HCT116 (cell line): ENCODE results near the gene C1QB. TPM values are rescaled to one million over a fixed set of nuclear protein-coding genes. Genes with fewer than 3 reads are reported as not detected.

Experiments used
- ATAC-seq: fragments of 200-7000 bp; cut with Tn5 transposase; 2 replicates; pipeline ENCODE4 v1.9.1; 2020; ENCODE audit warnings: mild to moderate bottlenecking, moderate library complexity
- BruUV-seq: library from RNA; stranded (reverse); fragments of 400-500 nt; replicated peaks from 2 replicates; lab custom pipeline; 2021; lab: Mats Ljungman, UMichigan
- CTCF ChIA-PET: fragments of 300-600 bp; sonication (Branson Sonifier 250); formaldehyde crosslinking; loops from one replicate; lab custom pipeline; 2021; ENCODE audit warnings: antibody characterized with exemption; lab: Charles Lee
- POLR2A ChIA-PET: fragments of 300-600, 350-600 bp; sonication (Branson Sonifier 250); formaldehyde crosslinking; loops from one replicate; lab custom pipeline; 2021; ENCODE audit warnings: antibody characterized with exemption; lab: Charles Lee
- RAD21 ChIA-PET, 2 experiments: fragments of 300-600 bp; sonication (Branson Sonifier 250); formaldehyde crosslinking; loops; one replicate each; lab custom pipeline; 2023; ENCODE audit warnings: low total read pairs in 2 of 2; ENCODE audit not compliant: uncharacterized antibody in 2 of 2, unreplicated experiment in 2 of 2, low non-redundant PET in 1 of 2; lab: Charles Lee
- DNase-seq: peaks from one replicate; pipeline ENCODE4 v3.0.0-alpha.2; 2010; ENCODE audit warnings: low read depth, low spot score
- H2AFZ ChIP-seq: fragments of 200-600 bp; shearing (Covaris generic), sonication (generic); 2 replicates; pipeline ENCODE4 v1.6.1; 2017; ENCODE audit warnings: low read depth, mixed run types, mixed read lengths, antibody characterized with exemption, low read length; ENCODE audit not compliant: poor library complexity, severe bottlenecking
- H3K27ac ChIP-seq: 2 replicates; pipeline ENCODE4 v1.5.1; 2012; ENCODE audit warnings: low read depth, low read length
- H3K27me3 ChIP-seq: fragments of 200-600 bp; sonication (generic); 2 replicates; pipeline ENCODE4 v1.6.1; 2016; ENCODE audit warnings: mixed run types, low read length, mixed read lengths; ENCODE audit not compliant: insufficient read depth
- H3K36me3 ChIP-seq, 2 experiments: fragments of 200-500 bp in 1 of 2; fragments of 200-600 bp in 1 of 2; sonication (Bioruptor generic) in 1 of 2; sonication (generic) in 1 of 2; 2 replicates each; pipeline versions ENCODE4 v1.5.1 to v1.6.1; 2014 to 2016; ENCODE audit warnings: low read length in 2 of 2, inconsistent platforms in 1 of 2, mixed read lengths in 1 of 2, mixed run types in 1 of 2; ENCODE audit not compliant: insufficient read depth in 2 of 2, control insufficient read depth in 1 of 2
- H3K4me1 ChIP-seq, 2 experiments: fragments of 200-600 bp in 1 of 2; sonication (generic) in 1 of 2; 2 replicates each; pipeline versions ENCODE4 v1.5.1 to v1.6.1; 2012 to 2017; ENCODE audit warnings: low read length in 2 of 2, inconsistent platforms in 1 of 2, mild to moderate bottlenecking in 1 of 2, mixed read lengths in 1 of 2, mixed run types in 1 of 2, moderate library complexity in 1 of 2; ENCODE audit not compliant: insufficient read depth in 2 of 2, control insufficient read depth in 1 of 2
- H3K4me2 ChIP-seq: fragments of 200-600 bp; sonication (generic); 2 replicates; pipeline ENCODE4 v1.6.1; 2017; ENCODE audit warnings: mixed run types, low read length, mixed read lengths
- H3K4me3 ChIP-seq, 2 experiments: fragments of 200-600 bp in 1 of 2; sonication (generic) in 1 of 2; replicated peaks in 1 of 2; 2 replicates each; pipeline ENCODE4 v1.5.1; 2011 to 2016; ENCODE audit warnings: low read length in 2 of 2, control low read depth in 1 of 2, low read depth in 1 of 2, mild to moderate bottlenecking in 1 of 2, mixed read lengths in 1 of 2, mixed run types in 1 of 2
- H3K79me2 ChIP-seq: fragments of 200-600 bp; sonication (generic); 2 replicates; pipeline ENCODE4 v1.6.1; 2017; ENCODE audit warnings: mild to moderate bottlenecking, mixed run types, low read length, moderate library complexity, mixed read lengths; ENCODE audit not compliant: insufficient read depth
- H3K9ac ChIP-seq: fragments of 200-600 bp; sonication (generic); 2 replicates; pipeline ENCODE4 v1.6.1; 2016; ENCODE audit warnings: low read length, mixed read lengths
- H3K9me2 ChIP-seq: fragments of 200-600 bp; sonication (generic), shearing (Covaris generic); 2 replicates; pipeline ENCODE4 v1.6.1; 2017; ENCODE audit warnings: mixed run types, mild to moderate bottlenecking, moderate library complexity; ENCODE audit not compliant: insufficient read depth
- H3K9me3 ChIP-seq, 2 experiments: fragments of 200-500 bp in 1 of 2; fragments of 200-600 bp in 1 of 2; sonication (Bioruptor generic) in 1 of 2; sonication (generic) in 1 of 2; 2 replicates each; pipeline ENCODE4 v1.6.1; 2014 to 2017; ENCODE audit warnings: low read length in 2 of 2, mixed read lengths in 2 of 2, inconsistent platforms in 1 of 2, low read depth in 1 of 2, mild to moderate bottlenecking in 1 of 2, mixed run types in 1 of 2, moderate library complexity in 1 of 2; ENCODE audit not compliant: control insufficient read depth in 1 of 2, insufficient read depth in 1 of 2
- H4K20me1 ChIP-seq: fragments of 200-600 bp; sonication (generic), shearing (Covaris generic); 2 replicates; pipeline ENCODE4 v1.6.1; 2017; ENCODE audit warnings: mixed run types, mild to moderate bottlenecking, moderate library complexity; ENCODE audit not compliant: insufficient read depth
- ATF3 ChIP-seq: IDR thresholded peaks from 2 replicates; pipeline ENCODE4 v1.6.1; 2012
- CBX3 ChIP-seq: IDR thresholded peaks from 2 replicates; pipeline ENCODE4 v1.6.1; 2012; ENCODE audit warnings: low read depth
- CEBPB ChIP-seq: IDR thresholded peaks from 2 replicates; pipeline ENCODE4 v1.6.1; 2012; ENCODE audit warnings: low read depth
- EGR1 ChIP-seq: IDR thresholded peaks from 2 replicates; pipeline ENCODE4 v1.6.1; 2012; ENCODE audit warnings: low read depth
- ELF1 ChIP-seq: IDR thresholded peaks from 2 replicates; pipeline ENCODE4 v1.6.1; 2012; ENCODE audit warnings: low read depth, borderline replicate concordance
- EZH2 ChIP-seq: fragments of 200-600 bp; sonication (generic); IDR thresholded peaks from 2 replicates; pipeline ENCODE4 v1.6.1; 2017; ENCODE audit warnings: antibody characterized with exemption, mixed run types
- EZH2phosphoT487 ChIP-seq: fragments of 200-600 bp; IDR thresholded peaks from 2 replicates; pipeline ENCODE4 v1.6.1; 2018; ENCODE audit warnings: antibody characterized with exemption, borderline replicate concordance
- FOSL1 ChIP-seq: IDR thresholded peaks from 2 replicates; pipeline ENCODE4 v1.6.1; 2012; ENCODE audit warnings: low read depth
- MAX ChIP-seq: IDR thresholded peaks from 2 replicates; pipeline ENCODE4 v1.6.1; 2012
- POLR2AphosphoS5 ChIP-seq: IDR thresholded peaks from 2 replicates; pipeline ENCODE4 v1.6.1; 2011; ENCODE audit warnings: mild to moderate bottlenecking, low read depth, low read length, moderate library complexity
- RAD21 ChIP-seq: IDR thresholded peaks from 2 replicates; pipeline ENCODE4 v1.6.1; 2012; ENCODE audit warnings: low read depth, mild to moderate bottlenecking
- SIN3A ChIP-seq: IDR thresholded peaks from 2 replicates; pipeline ENCODE4 v1.6.1; 2012; ENCODE audit warnings: low read depth
- SP1 ChIP-seq: IDR thresholded peaks from 2 replicates; pipeline ENCODE4 v1.6.1; 2012; ENCODE audit warnings: low read depth
- YY1 ChIP-seq: IDR thresholded peaks from 2 replicates; pipeline ENCODE4 v1.6.1; 2011; ENCODE audit warnings: low read length, low read depth, moderate library complexity, mild to moderate bottlenecking; ENCODE audit not compliant: insufficient replicate concordance; ENCODE audit errors: extremely low read depth
- ZNF274 ChIP-seq: fragments of 200-500 bp; sonication (Bioruptor generic); IDR thresholded peaks from 2 replicates; pipeline ENCODE4 v1.6.1; 2014; ENCODE audit warnings: mild to moderate bottlenecking, low read depth, low read length, inconsistent platforms
- intact Hi-C: fragments of 100-400 bp; cut with micrococcal nuclease; formaldehyde crosslinking; loops from 2 replicates; pipeline ENCODE4 v1.10.0; 2022
- total RNA-seq: library from RNA; stranded (reverse); gene quantifications from one replicate; pipeline ENCODE4 v1.2.1, GENCODE V29; 2021; ENCODE audit not compliant: unreplicated experiment
- TF ChIP-seq, protein P1 (sequence below): IDR thresholded peaks from 2 replicates; pipeline ENCODE4 v1.6.1; 2012; ENCODE audit warnings: low read depth
- TF ChIP-seq, protein P2 (sequence below): IDR thresholded peaks from 2 replicates; pipeline ENCODE4 v1.6.1; 2011; ENCODE audit warnings: mild to moderate bottlenecking, low read length, moderate library complexity; ENCODE audit not compliant: insufficient replicate concordance; ENCODE audit errors: extremely low read depth

C1QB gene
- total RNA-seq, 1 experiment from 2014 or later, result 0.32 TPM

DNA sequence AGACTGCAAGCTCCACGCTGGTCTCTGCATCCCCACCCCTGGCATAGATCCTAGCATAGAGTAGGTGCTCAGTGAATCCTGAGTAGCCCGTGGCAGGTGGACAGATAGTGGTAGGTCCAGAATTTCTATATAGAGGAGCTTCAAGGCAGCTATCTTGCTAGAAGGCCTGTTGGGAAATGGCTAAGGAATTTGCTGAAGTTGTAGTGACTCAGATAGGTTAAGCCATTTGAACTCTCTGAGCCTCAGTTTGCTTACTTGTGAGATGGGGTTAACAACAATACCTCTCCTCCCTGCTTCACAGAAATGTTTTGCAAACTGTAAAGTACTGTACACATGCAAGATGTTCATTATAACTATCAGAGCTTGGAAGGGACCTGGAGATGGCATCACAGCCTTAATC, 34.2 kb downstream of the C1QB start (continued):
- TF ChIP-seq MAX, result no peak
- TF ChIP-seq CEBPB, result no peak
- TF ChIP-seq RAD21, result no peak
- TF ChIP-seq, all 23 proteins: peak for 0

DNA sequence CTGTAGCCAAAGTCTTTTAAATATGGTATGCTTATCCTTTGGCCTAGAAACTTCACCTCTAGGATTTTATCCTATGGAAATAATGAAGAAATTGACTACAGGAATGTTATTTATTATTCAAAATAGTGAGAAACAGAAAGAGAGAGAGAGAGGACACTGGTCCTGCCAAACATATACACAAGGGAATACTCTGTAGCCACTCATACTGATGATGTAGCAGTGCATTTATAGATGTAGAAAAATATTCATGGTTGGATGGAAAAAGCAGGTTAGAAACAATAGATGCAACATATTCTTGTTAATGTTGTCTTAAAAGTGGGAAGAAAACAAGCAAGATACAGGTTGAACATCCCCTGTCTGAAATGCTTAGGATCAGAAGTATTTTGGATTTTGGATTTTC, 35.4 kb downstream of the C1QB start:
- Histone ChIP-seq H3K4me2 (peak overlapping the region; percentile 65), H4K20me1 (no peaks in the 10 kb centered on the region), H3K79me2 (no peaks in the 10 kb centered on the region), H3K9ac (no peak overlapping the region), H3K9me2 (no peaks in the 10 kb centered on the region), H3K27me3 (no peaks in the 10 kb centered on the region), H3K4me3 (no peak overlapping the region), H3K4me1 (peaks cover 7 to 15% of the 10 kb centered on the region in 2 experiments; a peak in 3 of 4 replicates), H3K36me3 (no peaks in the 10 kb centered on the region), H3K27ac (no peak overlapping the region), H2AFZ (peak overlapping the region; percentile 62), H3K9me3 (no peaks in the 10 kb centered on the region)
- CTCF ChIA-PET, result interaction anchor here (1.3 to 2.4 kb wide), 2 partner anchors 16 to 173 kb away, joined by 3 to 13 read pairs; no protein-coding TSS in a partner anchor
- no TSS peak for BruUV-seq
- POLR2A ChIA-PET, result no interaction called here
- no peak for TF ChIP-seq ZNF274
- TF ChIP-seq, protein P1, sequence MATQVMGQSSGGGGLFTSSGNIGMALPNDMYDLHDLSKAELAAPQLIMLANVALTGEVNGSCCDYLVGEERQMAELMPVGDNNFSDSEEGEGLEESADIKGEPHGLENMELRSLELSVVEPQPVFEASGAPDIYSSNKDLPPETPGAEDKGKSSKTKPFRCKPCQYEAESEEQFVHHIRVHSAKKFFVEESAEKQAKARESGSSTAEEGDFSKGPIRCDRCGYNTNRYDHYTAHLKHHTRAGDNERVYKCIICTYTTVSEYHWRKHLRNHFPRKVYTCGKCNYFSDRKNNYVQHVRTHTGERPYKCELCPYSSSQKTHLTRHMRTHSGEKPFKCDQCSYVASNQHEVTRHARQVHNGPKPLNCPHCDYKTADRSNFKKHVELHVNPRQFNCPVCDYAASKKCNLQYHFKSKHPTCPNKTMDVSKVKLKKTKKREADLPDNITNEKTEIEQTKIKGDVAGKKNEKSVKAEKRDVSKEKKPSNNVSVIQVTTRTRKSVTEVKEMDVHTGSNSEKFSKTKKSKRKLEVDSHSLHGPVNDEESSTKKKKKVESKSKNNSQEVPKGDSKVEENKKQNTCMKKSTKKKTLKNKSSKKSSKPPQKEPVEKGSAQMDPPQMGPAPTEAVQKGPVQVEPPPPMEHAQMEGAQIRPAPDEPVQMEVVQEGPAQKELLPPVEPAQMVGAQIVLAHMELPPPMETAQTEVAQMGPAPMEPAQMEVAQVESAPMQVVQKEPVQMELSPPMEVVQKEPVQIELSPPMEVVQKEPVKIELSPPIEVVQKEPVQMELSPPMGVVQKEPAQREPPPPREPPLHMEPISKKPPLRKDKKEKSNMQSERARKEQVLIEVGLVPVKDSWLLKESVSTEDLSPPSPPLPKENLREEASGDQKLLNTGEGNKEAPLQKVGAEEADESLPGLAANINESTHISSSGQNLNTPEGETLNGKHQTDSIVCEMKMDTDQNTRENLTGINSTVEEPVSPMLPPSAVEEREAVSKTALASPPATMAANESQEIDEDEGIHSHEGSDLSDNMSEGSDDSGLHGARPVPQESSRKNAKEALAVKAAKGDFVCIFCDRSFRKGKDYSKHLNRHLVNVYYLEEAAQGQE, result no peak
- no peak for TF ChIP-seq POLR2AphosphoS5
- TF ChIP-seq EZH2phosphoT487, result no peak
- no peak for TF ChIP-seq EZH2
- no peak for TF ChIP-seq SP1
- TF ChIP-seq SIN3A, result no peak
- no peak for TF ChIP-seq FOSL1
- no peak for TF ChIP-seq ATF3
- no peak for TF ChIP-seq CBX3
- TF ChIP-seq ELF1, result no peak
- no peak for TF ChIP-seq YY1
- TF ChIP-seq EGR1, result no peak
- TF ChIP-seq RAD21, result no peak
- TF ChIP-seq, protein P2, sequence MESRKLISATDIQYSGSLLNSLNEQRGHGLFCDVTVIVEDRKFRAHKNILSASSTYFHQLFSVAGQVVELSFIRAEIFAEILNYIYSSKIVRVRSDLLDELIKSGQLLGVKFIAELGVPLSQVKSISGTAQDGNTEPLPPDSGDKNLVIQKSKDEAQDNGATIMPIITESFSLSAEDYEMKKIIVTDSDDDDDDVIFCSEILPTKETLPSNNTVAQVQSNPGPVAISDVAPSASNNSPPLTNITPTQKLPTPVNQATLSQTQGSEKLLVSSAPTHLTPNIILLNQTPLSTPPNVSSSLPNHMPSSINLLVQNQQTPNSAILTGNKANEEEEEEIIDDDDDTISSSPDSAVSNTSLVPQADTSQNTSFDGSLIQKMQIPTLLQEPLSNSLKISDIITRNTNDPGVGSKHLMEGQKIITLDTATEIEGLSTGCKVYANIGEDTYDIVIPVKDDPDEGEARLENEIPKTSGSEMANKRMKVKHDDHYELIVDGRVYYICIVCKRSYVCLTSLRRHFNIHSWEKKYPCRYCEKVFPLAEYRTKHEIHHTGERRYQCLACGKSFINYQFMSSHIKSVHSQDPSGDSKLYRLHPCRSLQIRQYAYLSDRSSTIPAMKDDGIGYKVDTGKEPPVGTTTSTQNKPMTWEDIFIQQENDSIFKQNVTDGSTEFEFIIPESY, result no peak
- no peak for TF ChIP-seq CEBPB
- intact Hi-C loops, result no loop called here
- DNase-seq (no peak), ATAC-seq (no peak)
- RAD21 ChIA-PET, result no interaction called here
